HEK293T (cell line): ENCODE results near the gene SLC35G2.

Experiments
- CTBP1 ChIP-seq: fragments of 450-650 bp; IDR thresholded peaks from 2 replicates; pipeline ENCODE4 v1.6.1; 2016; ENCODE audit warnings: borderline replicate concordance
- FOXM1 ChIP-seq: fragments of 450-650 bp; IDR thresholded peaks from 2 replicates; pipeline ENCODE4 v1.6.1; 2017; ENCODE audit warnings: mild to moderate bottlenecking, borderline replicate concordance
- HDGF ChIP-seq: fragments of 450-650 bp; IDR thresholded peaks from 2 replicates; pipeline ENCODE4 v1.6.1; 2017; ENCODE audit warnings: antibody characterized with exemption, borderline replicate concordance
- LEF1 ChIP-seq: fragments of 450-650 bp; IDR thresholded peaks from 2 replicates; pipeline ENCODE4 v1.6.1; 2017; ENCODE audit warnings: mild to moderate bottlenecking, borderline replicate concordance
- NFRKB ChIP-seq: fragments of 450-650 bp; IDR thresholded peaks from 2 replicates; pipeline ENCODE4 v1.6.1; 2016; ENCODE audit warnings: mild to moderate bottlenecking, moderate library complexity
- PKNOX1 ChIP-seq: fragments of 450-650 bp; IDR thresholded peaks from 2 replicates; pipeline ENCODE4 v1.6.1; 2016
- TARDBP ChIP-seq: fragments of 450-650 bp; IDR thresholded peaks from 2 replicates; pipeline ENCODE4 v1.6.1; 2016

DNA sequence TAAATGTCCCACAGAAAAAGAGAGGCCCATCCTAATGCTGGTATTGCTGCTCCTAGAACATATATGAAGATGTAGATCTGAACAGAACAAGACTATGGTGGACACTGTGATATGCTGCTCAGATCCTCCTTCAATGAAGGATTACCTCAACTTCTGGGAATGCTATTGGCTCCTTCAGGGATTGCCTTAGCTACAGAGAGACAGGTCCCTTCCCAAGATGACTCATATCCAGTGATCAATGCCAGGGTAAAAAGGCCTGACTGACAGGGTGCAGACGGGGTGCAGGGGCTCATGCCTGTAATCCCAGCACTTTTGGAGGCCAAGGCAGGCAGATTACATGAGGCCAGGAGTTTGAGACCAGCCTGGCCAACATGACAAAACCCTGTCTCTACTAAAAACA lies 46.2 kb upstream of the SLC35G2 start:
- TF ChIP-seq TARDBP (no peak), LEF1 (no peak), FOXM1 (no peak), NFRKB (no peak), HDGF (no peak), PKNOX1 (no peak), CTBP1 (no peak)
